NCI-H2171 (cell line): ENCODE data around the gene LTBP2.
A peak's percentile ranks its signal among the peaks of the same experiment; 100 is the strongest.

Experiments used
- DNase-seq: peaks from one replicate; lab custom pipeline; 2025; lab: John Stamatoyannopoulos, UW

Gene LTBP2

DNA sequence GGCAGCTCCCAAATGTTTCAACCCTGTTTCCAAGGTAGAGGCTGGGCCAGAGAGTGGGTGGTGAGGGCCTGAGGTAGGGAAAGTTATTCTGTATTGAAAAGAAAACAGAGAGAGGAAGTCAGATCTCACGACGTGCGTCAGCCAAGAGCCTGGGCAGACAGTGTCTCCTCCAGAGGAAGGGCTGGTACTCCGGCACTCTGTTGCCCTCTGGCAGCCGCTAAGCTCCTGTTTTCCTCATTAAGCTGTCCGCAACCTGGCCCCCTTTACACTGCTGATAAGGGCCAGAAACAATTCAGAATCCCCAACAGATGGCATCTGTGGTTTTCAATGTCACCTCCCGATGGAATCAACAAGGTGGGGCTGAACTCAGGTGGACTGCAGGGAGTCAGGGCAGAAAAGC lies 26.0 kb upstream of the LTBP2 start:
- DNase-seq, result peak; percentile 83

- DNase-seq, result no peak
Observed at GRCh38 chr14:74637178-74637550, 25.1 kb upstream of the LTBP2 start.

- DNase-seq, result no peak
Observed at GRCh38 chr14:74636424-74637177, 24.6 kb upstream of the LTBP2 start.

- no peak for DNase-seq
Observed at GRCh38 chr14:74635847-74636246, 23.8 kb upstream of the LTBP2 start.

DNA sequence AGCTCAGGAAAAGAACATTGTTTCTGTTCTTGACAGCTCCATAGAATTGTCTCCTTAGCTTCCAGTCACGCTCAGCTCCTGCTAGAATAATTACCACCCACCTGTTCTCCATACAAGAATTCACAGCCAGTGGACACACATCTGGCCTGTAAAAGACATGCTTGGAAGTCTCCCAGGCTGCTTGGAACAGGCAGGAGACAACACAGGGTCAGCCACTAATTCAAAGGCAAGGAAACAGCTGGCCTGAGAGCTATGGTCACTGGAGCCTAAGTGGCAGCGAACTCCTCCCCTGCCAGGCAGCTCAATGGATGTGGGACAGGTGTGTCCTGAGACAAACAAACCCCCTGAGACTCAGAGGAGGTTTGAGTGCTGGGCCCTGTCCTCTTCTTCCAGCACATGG lies 22.9 kb upstream of the LTBP2 start:
- DNase-seq, result peak; percentile 63

- no peak for DNase-seq
Observed at GRCh38 chr14:74634481-74634880, 22.4 kb upstream of the LTBP2 start.

GRCh38 chr14:74630881-74631690 lies 19.0 kb upstream of the LTBP2 start:
- no peak for DNase-seq

- no peak for DNase-seq
Observed at GRCh38 chr14:74628418-74628817, 16.4 kb upstream of the LTBP2 start.

DNA sequence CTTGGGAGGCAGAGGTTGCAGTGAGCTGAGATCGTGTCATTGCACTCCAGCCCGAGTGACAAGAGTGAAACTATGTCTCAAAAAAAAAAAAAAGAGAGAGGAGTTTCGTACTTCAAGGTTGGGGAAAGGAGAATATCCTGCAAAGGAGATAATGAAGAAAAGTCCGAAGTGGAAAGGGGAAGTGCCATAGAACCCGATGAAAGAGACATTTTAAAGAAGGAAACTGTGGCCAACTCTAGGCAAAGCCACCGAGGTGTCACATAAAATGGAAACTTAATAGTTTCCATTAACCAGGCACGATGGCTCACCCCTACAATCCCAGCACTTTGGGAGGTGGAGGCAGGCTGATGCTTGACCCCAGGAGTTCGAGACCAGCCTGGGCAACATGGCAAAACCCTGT lies 15.0 kb upstream of the LTBP2 start:
- DNase-seq, result no peak

- no peak for DNase-seq
Observed at GRCh38 chr14:74622257-74622656, 10.2 kb upstream of the LTBP2 start.

DNA sequence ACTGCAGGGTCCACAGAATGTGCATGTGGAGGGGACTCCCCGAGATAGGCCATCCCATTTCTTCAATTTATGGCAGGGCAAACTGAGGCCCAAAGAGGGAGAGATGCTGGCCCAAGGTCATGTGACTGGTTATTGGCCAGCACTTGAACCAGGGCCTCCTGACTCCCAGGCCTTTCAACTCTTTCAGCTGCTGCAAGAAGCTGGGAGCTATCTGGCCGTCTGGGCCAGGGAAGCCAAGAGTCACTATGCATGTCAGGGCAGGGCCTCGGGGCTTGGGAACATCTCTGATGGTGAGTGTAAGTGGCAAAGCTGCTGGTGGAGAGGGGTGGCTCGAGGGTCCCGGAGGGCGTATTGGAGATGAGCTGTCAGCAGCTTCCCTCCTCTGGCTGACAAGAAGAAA lies 9.5 kb upstream of the LTBP2 start:
- no peak for DNase-seq

- no peak for DNase-seq
Observed at GRCh38 chr14:74620923-74621322, 8.9 kb upstream of the LTBP2 start.

DNA sequence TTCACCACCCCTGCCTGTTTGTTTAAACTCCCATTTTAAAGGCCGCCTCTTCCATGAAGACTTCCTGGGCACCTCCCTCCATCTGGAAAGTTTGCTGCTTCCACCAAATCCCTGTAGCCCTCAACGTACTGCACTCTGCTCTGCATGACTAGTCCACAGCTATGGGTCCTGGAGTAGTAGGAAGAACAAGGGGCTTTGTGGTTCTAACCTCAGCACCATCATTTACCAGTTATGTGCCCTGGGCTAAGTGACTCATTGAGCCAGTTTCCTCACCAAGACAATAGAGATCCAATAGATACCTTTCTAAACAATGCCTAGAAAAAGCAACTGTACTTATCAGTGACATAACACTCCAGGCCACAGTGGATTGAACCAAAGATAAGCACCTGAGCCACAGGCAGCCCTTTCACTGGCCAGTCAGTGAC lies 8.5 kb upstream of the LTBP2 start:
- DNase-seq, result no peak

GRCh38 chr14:74619672-74620131 lies 7.7 kb upstream of the LTBP2 start:
- DNase-seq, result no peak

GRCh38 chr14:74618078-74618952 lies 6.3 kb upstream of the LTBP2 start:
- DNase-seq, result no peak

DNA sequence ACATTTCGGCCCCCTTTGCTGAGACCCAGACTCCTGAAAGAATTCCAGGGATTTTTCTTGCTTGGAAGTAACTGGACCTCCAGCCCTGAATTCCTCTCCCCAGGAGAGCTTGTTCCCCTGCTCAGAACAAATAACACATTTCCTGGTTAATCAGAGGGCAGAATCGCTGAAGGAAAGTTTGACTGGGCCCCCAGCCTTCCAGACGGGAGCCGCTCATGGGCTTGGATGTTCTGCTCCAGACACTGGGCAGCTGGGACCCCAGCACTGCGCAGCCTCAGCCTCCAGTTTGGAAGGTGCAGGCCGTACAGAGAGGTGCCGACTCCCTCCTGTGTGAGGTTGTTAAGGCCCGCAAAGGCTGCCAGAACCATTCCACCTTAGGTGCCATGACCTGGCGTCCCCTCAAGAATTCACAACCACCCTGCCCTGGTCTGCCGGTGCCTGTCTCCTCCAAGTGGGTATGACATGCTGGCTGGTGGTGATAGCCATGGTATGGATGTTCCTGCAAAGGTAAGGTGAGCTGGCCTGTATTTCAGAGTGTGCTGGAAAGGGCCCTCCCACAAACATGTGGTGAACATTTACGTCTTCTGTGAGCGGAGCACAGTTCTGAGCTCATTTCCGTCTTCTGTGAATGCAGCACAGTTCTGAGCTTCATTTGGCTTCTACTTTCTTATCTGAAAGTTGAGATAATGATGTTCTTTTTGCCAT lies 5.1 kb upstream of the LTBP2 start:
- no peak for DNase-seq

GRCh38 chr14:74616507-74616906 lies 4.5 kb upstream of the LTBP2 start:
- DNase-seq, result no peak

DNA sequence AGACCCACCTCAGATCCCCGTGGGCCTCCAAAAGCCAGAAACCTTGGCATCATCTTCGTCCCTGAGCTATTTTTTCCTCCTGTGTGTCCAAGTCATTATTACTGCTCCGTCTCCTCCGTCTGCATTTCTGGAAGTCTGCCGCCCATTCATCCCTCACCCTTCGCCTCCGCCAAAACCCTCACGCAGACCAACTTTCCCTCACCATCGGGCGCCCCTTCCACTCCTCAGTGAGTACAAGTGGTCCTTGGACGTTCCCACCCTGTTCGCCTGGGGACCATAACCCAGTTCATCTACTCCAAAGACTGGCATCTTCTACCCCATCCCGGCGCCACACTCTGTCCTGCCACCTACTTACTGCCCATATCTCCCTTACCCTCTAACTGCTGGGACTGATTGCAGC lies 3.7 kb upstream of the LTBP2 start:
- DNase-seq, result no peak

DNA sequence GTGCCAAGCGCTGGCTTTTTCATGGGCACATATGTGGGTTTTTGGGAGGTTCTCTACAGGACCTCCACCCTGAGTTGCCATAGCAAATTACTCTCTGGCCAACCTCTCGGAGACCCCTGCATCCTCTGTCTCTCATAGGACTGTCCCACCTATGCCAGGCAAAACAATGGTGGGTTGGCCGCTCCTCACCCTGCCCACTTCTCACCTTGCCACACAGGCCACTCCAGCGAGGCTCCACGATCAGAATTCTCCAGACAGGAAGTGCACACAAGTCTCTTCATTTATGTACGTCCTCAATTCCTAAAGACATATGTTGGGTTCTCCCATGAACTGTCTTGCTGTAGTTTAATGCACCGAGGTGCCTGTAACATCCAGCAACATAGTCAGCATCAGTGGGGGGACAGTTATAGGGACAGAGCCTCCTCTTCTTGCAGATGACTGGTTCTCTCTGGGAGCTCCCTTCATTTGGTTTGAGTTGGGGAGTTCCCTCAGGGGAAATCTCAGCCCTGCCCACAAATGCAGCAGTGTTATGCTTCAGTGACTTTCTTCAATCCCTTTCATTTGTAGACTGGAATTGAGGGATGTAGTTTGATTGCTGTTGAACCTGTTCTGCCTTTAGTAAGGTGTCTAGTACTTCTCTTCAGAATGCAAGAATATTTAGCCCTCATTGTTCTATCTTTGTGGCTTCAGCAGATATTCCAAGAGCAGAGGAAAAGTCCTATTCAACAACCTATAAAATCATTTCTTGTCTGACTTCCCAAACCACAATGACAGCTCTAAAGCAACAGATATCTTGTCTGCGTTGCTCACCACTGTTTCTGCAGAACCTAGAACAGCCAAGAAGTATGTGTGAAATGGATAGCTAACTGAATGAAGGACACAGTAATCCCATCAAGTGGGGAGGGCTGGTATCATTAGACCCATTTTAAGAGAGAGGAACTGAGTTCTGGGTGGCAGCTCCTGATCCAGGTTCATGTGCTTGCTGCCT lies 2.8 kb upstream of the LTBP2 start:
- no peak for DNase-seq

DNA sequence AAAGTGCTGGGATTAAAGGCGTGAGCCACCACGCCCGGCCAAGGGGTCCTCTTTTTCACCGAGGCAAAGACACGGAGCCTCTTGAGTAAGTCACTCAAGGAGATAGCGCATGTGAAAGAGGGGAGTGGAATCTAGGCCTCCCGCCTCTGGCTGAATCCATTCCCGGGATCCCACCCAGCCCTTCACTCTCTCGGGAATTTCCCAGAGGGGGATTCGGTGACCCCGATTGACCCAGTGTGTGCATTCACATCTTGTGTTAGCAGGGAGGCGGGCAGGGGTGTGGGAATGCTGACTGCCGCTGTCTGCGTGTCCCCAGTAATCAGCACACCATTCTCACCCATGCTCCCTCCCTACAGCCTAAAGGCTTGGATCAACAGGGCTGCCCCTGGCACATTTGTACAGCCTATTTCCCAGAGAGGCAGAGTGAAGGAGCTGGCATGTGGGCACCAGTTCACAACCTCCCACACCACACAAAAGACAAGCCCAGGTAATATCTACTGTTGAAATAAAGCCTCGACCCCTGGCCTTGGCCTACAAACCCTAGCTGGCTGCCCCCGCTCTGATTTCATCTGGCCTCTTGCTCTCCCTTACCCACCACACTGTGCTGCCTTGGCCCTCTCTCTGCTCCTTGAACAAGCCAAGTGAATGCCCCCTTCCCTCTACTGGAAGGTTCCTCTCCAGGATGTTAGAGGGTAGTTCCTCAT lies 1.3 kb upstream of the LTBP2 start:
- DNase-seq, result no peak
